Suprapubic skin (tissue), 3 donors: ENCODE results near the gene AGAP3.

Experiments
- CTCF ChIP-seq, 2 donors: fragments of 200-600 bp in 1 of 2; fragments of 450-650 bp in 1 of 2; sonication (generic) in 1 of 2; IDR thresholded peaks; one replicate each; pipeline ENCODE4 v1.5.1; 2016 to 2019; ENCODE audit warnings: antibody characterized with exemption in 2 of 2, mild to moderate bottlenecking in 1 of 2, moderate library complexity in 1 of 2
- POLR2A ChIP-seq, 2 donors: fragments of 450-650 bp; IDR thresholded peaks; one replicate each; pipeline ENCODE4 v1.6.1; 2017; ENCODE audit warnings: antibody characterized with exemption in 2 of 2, mild to moderate bottlenecking in 2 of 2, moderate library complexity in 2 of 2

- TF ChIP-seq CTCF (IDR thresholded peaks at IDR 0.05), result peak in 1 of 2 donors; percentile 47
- no peak for TF ChIP-seq POLR2A (IDR thresholded peaks at IDR 0.05)
These were observed 26.7 kb upstream of the AGAP3 start, which contains the start of gene SLC4A2 for GRCh38 chr7:151059367-151060112.
